Neural cell (in vitro differentiated cells): ENCODE measurements around the gene LRMDA. TPM values are rescaled to one million over a fixed set of nuclear protein-coding genes. Genes with fewer than 3 reads are reported as not detected.

Experiments used
- H2AFZ ChIP-seq: fragments of 200-600, 300-800 bp; sonication (generic), shearing (Covaris generic); 2 replicates; pipeline ENCODE4 v1.6.0; 2014; ENCODE audit warnings: low read depth, mild to moderate bottlenecking, antibody characterized with exemption, low read length, moderate library complexity
- H3F3A ChIP-seq: fragments of 200-600 bp; shearing (Covaris generic); 2 replicates; pipeline ENCODE4 v1.6.1; 2016; ENCODE audit warnings: mild to moderate bottlenecking, moderate library complexity, mixed read lengths, antibody characterized with exemption, low read length; ENCODE audit not compliant: insufficient read depth, poor library complexity, severe bottlenecking
- H3K27ac ChIP-seq: fragments of 200-600, 300-800 bp; sonication (generic), shearing (Covaris generic); 2 replicates; pipeline ENCODE4 v1.5.1; 2014; ENCODE audit warnings: mild to moderate bottlenecking, low read length, moderate library complexity
- H3K27me3 ChIP-seq: fragments of 300-800, 200-600 bp; sonication (generic), shearing (Covaris generic); 2 replicates; pipeline ENCODE4 v1.6.0; 2014; ENCODE audit warnings: mild to moderate bottlenecking, low read depth, low read length, moderate library complexity; ENCODE audit not compliant: insufficient read depth
- H3K36me3 ChIP-seq: fragments of 300-800, 200-600 bp; sonication (generic), shearing (Covaris generic); 2 replicates; pipeline ENCODE4 v1.5.1; 2014; ENCODE audit warnings: mild to moderate bottlenecking, antibody characterized with exemption, low read length, moderate library complexity; ENCODE audit not compliant: insufficient read depth
- H3K4me2 ChIP-seq: fragments of 300-800, 200-600 bp; sonication (generic), shearing (Covaris generic); 2 replicates; pipeline ENCODE4 v1.6.0; 2014; ENCODE audit warnings: mild to moderate bottlenecking, low read length
- H3K4me3 ChIP-seq: fragments of 300-800, 200-600 bp; sonication (generic), shearing (Covaris generic); 2 replicates; pipeline ENCODE4 v1.5.1; 2014; ENCODE audit warnings: mild to moderate bottlenecking, low read length, moderate library complexity
- H3K79me2 ChIP-seq: fragments of 200-600 bp; shearing (Covaris generic); replicated peaks from 2 replicates; pipeline ENCODE4 v1.6.0; 2014; ENCODE audit warnings: mild to moderate bottlenecking, low read length, moderate library complexity; ENCODE audit not compliant: insufficient read depth
- H3K9ac ChIP-seq: fragments of 300-800, 200-600 bp; sonication (generic), shearing (Covaris generic); 2 replicates; pipeline ENCODE4 v1.6.1; 2016; ENCODE audit warnings: mild to moderate bottlenecking, low read length, mixed read lengths
- H3K9me2 ChIP-seq: fragments of 200-600 bp; shearing (Covaris generic); 2 replicates; pipeline ENCODE4 v1.6.1; 2016; ENCODE audit warnings: mild to moderate bottlenecking, low read length, mixed read lengths; ENCODE audit not compliant: insufficient read depth
- H3K9me3 ChIP-seq: fragments of 200-600, 300-800 bp; sonication (generic), shearing (Covaris generic); 2 replicates; pipeline ENCODE4 v1.6.1; 2016; ENCODE audit warnings: mild to moderate bottlenecking, mixed run types, low read length, moderate library complexity, mixed read lengths
- H4K20me1 ChIP-seq: fragments of 200-600 bp; shearing (Covaris generic); 2 replicates; pipeline ENCODE4 v1.6.1; 2016; ENCODE audit warnings: mild to moderate bottlenecking, mixed run types; ENCODE audit not compliant: insufficient read depth
- CTCF ChIP-seq: fragments of 450-650 bp; IDR thresholded peaks from 2 replicates; pipeline ENCODE4 v1.5.1; 2014; ENCODE audit warnings: antibody characterized with exemption, mild to moderate bottlenecking, moderate library complexity; ENCODE audit not compliant: poor library complexity, severe bottlenecking
- EP300 ChIP-seq: fragments of 450-650 bp; conservative IDR thresholded peaks from 2 replicates; pipeline ENCODE4 v1.6.1; 2014; ENCODE audit warnings: antibody characterized with exemption, mild to moderate bottlenecking, moderate library complexity; ENCODE audit not compliant: poor library complexity, severe bottlenecking
- EZH2 ChIP-seq: fragments of 200-600, 300-800 bp; shearing (Covaris generic), sonication (generic); IDR thresholded peaks from 2 replicates; pipeline ENCODE4 v1.6.1; 2014; ENCODE audit warnings: antibody characterized with exemption, low read length, borderline replicate concordance, mild to moderate bottlenecking; ENCODE audit not compliant: insufficient read depth, poor library complexity, severe bottlenecking
- MXI1 ChIP-seq: fragments of 450-650 bp; conservative IDR thresholded peaks from 2 replicates; pipeline ENCODE4 v1.6.1; 2014; ENCODE audit warnings: antibody characterized with exemption, mild to moderate bottlenecking; ENCODE audit not compliant: poor library complexity, severe bottlenecking
- POLR2AphosphoS5 ChIP-seq: IDR thresholded peaks from 2 replicates; pipeline ENCODE4 v1.6.1; 2012
- RAD21 ChIP-seq: fragments of 450-650 bp; conservative IDR thresholded peaks from 2 replicates; pipeline ENCODE4 v1.6.1; 2014; ENCODE audit warnings: antibody characterized with exemption, mild to moderate bottlenecking, moderate library complexity
- REST ChIP-seq: IDR thresholded peaks from 2 replicates; pipeline ENCODE4 v1.6.1; 2012; ENCODE audit warnings: borderline replicate concordance
- SMC3 ChIP-seq: fragments of 450-650 bp; conservative IDR thresholded peaks from 2 replicates; pipeline ENCODE4 v1.6.1; 2014; ENCODE audit warnings: antibody characterized with exemption, mild to moderate bottlenecking, moderate library complexity; ENCODE audit not compliant: poor library complexity
- TAF1 ChIP-seq: IDR thresholded peaks from 2 replicates; pipeline ENCODE4 v1.6.1; 2012; ENCODE audit warnings: low read depth
- polyA plus RNA-seq: library from polyadenylated mRNA; depleted of rRNA; stranded (reverse); fragments of >200 nt; gene quantifications from 2 replicates; pipeline ENCODE4 v1.2.3, GENCODE V29; 2014

The LRMDA gene
- polyA plus RNA-seq, 1 donor from 2014 or later = 5.6 TPM

GRCh38 chr10:76236356-76236755, 804.9 kb downstream of the LRMDA start:
- no peaks in the 10 kb centered on the region for H3K36me3 ChIP-seq
- no peaks in the 10 kb centered on the region for H3K9me3 ChIP-seq
- no peaks in the 10 kb centered on the region for H3F3A ChIP-seq
- no peak overlapping the region for H3K4me3 ChIP-seq
- no peak overlapping the region for H3K27ac ChIP-seq
- no peak for TF ChIP-seq MXI1
- no peak for TF ChIP-seq TAF1
- TF ChIP-seq RAD21 = no peak
- TF ChIP-seq CTCF = no peak
- TF ChIP-seq SMC3 = no peak
- TF ChIP-seq EP300 = no peak
- TF ChIP-seq POLR2AphosphoS5 = no peak
- no peak for TF ChIP-seq REST
- no peak for TF ChIP-seq EZH2
- H3K9me2 ChIP-seq = no peaks in the 10 kb centered on the region
- no peak overlapping the region for H2AFZ ChIP-seq
- H4K20me1 ChIP-seq = no peaks in the 10 kb centered on the region
- H3K9ac ChIP-seq = no peak overlapping the region
- no peaks in the 10 kb centered on the region for H3K79me2 ChIP-seq
- peaks cover 9% of the 10 kb centered on the region for H3K27me3 ChIP-seq
- no peak overlapping the region for H3K4me2 ChIP-seq

- no peak overlapping the region for H2AFZ ChIP-seq
- H3K4me2 ChIP-seq = no peak overlapping the region
- no peaks in the 10 kb centered on the region for H3K27me3 ChIP-seq
- H4K20me1 ChIP-seq = no peaks in the 10 kb centered on the region
- H3K4me3 ChIP-seq = no peak overlapping the region
- no peaks in the 10 kb centered on the region for H3K9me3 ChIP-seq
- H3K79me2 ChIP-seq = no peaks in the 10 kb centered on the region
- TF ChIP-seq CTCF (no peak), TAF1 (no peak), EP300 (no peak), SMC3 (no peak), EZH2 (no peak), RAD21 (no peak)
- no peaks in the 10 kb centered on the region for H3K9me2 ChIP-seq
- no peaks in the 10 kb centered on the region for H3K36me3 ChIP-seq
- H3F3A ChIP-seq = no peaks in the 10 kb centered on the region
- H3K27ac ChIP-seq = no peak overlapping the region
- no peak overlapping the region for H3K9ac ChIP-seq
These were observed 811.5 kb downstream of the LRMDA start for GRCh38 chr10:76242956-76243355.
